GM23338 (cell line): ENCODE results near the gene ELAVL3. TPM values are rescaled to one million over a fixed set of nuclear protein-coding genes. Genes with fewer than 3 reads are reported as not detected.

Experiments used
- ATAC-seq: fragments of 200-7000 bp; cut with Tn5 transposase; 3 replicates; pipeline ENCODE4 v1.9.1; 2020
- DNase-seq: peaks from one replicate; pipeline ENCODE4 v3.0.0-alpha.2; 2015; ENCODE audit warnings: low spot score
- H2AFZ ChIP-seq: fragments of 200-600 bp; sonication (generic); 2 replicates; pipeline ENCODE4 v1.8.0; 2016; ENCODE audit warnings: antibody characterized with exemption, mild to moderate bottlenecking, moderate library complexity
- H3F3A ChIP-seq: fragments of 200-600 bp; sonication (generic); replicated peaks from 2 replicates; pipeline ENCODE4 v1.8.0; 2017; ENCODE audit warnings: antibody characterized with exemption, mixed run types, low read depth
- H3K27ac ChIP-seq: fragments of 200-600 bp; sonication (generic); 2 replicates; pipeline ENCODE4 v1.6.1; 2016; ENCODE audit warnings: low read depth
- H3K27me3 ChIP-seq: fragments of 200-600 bp; sonication (generic); 2 replicates; pipeline ENCODE4 v1.8.0; 2016; ENCODE audit warnings: mild to moderate bottlenecking, mixed run types, moderate library complexity; ENCODE audit not compliant: insufficient read depth
- H3K36me3 ChIP-seq: fragments of 200-600 bp; sonication (generic); 2 replicates; pipeline ENCODE4 v1.8.0; 2016; ENCODE audit warnings: mild to moderate bottlenecking; ENCODE audit not compliant: insufficient read depth
- H3K4me1 ChIP-seq: fragments of 200-600 bp; sonication (generic); 2 replicates; pipeline ENCODE4 v1.8.0; 2016; ENCODE audit warnings: mild to moderate bottlenecking, moderate library complexity; ENCODE audit not compliant: insufficient read depth
- H3K4me2 ChIP-seq: fragments of 200-600 bp; sonication (generic); 2 replicates; pipeline ENCODE4 v1.7.1; 2017; ENCODE audit warnings: mixed run types
- H3K4me3 ChIP-seq: fragments of 200-600 bp; sonication (generic); 2 replicates; pipeline ENCODE4 v1.6.1; 2016; ENCODE audit warnings: mixed run types
- H3K79me2 ChIP-seq: fragments of 200-600 bp; sonication (generic); replicated peaks from 2 replicates; pipeline ENCODE4 v1.8.0; 2017; ENCODE audit warnings: mild to moderate bottlenecking; ENCODE audit not compliant: insufficient read depth
- H3K9me2 ChIP-seq: fragments of 200-600 bp; sonication (generic); 2 replicates; pipeline ENCODE4 v1.8.0; 2017; ENCODE audit not compliant: insufficient read depth
- H4K20me1 ChIP-seq: fragments of 200-600 bp; sonication (generic); replicated peaks from 2 replicates; pipeline ENCODE4 v1.8.0; 2017; ENCODE audit warnings: mild to moderate bottlenecking; ENCODE audit not compliant: insufficient read depth
- H3K27ac Mint-ChIP-seq: 2 replicates; pipeline ENCODE4 v1.8.0; 2020; ENCODE audit warnings: inconsistent platforms, mild to moderate bottlenecking, moderate library complexity, mixed read lengths
- H3K27me3 Mint-ChIP-seq: 3 replicates; pipeline ENCODE4 v1.8.0; 2022; ENCODE audit warnings: low read depth, mild to moderate bottlenecking, moderate library complexity, mixed read lengths, inconsistent platforms; ENCODE audit not compliant: insufficient read depth, poor library complexity
- H3K36me3 Mint-ChIP-seq: 3 replicates; pipeline ENCODE4 v1.8.0; 2021; ENCODE audit warnings: low read depth, mild to moderate bottlenecking, inconsistent platforms, moderate library complexity, mixed read lengths
- H3K4me1 Mint-ChIP-seq: 3 replicates; pipeline ENCODE4 v1.8.0; 2020; ENCODE audit warnings: mild to moderate bottlenecking, inconsistent platforms, mixed read lengths
- H3K4me3 Mint-ChIP-seq: 3 replicates; pipeline ENCODE4 v1.8.0; 2021; ENCODE audit warnings: moderate library complexity, mild to moderate bottlenecking, inconsistent platforms, mixed read lengths
- H3K9me3 Mint-ChIP-seq: 3 replicates; pipeline ENCODE4 v1.8.0; 2020; ENCODE audit warnings: moderate library complexity, mild to moderate bottlenecking, inconsistent platforms, mixed read lengths
- CREB1 ChIP-seq: fragments of 250-450 bp; sonication (Bioruptor Pico); IDR thresholded peaks from 2 replicates; pipeline ENCODE4 v1.5.0; 2020; ENCODE audit warnings: low read depth, mild to moderate bottlenecking, moderate library complexity
- CTCF ChIP-seq, 2 experiments: fragments of 200-600 bp in 1 of 2; sonication (generic) in 1 of 2; conservative IDR thresholded peaks; 2 replicates each; pipeline versions ENCODE4 v1.5.1 to v1.6.1; 2016 to 2017; ENCODE audit warnings: antibody characterized with exemption in 2 of 2, low read depth in 2 of 2, mild to moderate bottlenecking in 2 of 2, moderate library complexity in 1 of 2
- ETS1 ChIP-seq: IDR thresholded peaks from 2 replicates; pipeline ENCODE4 v1.6.1; 2016; ENCODE audit warnings: antibody characterized with exemption
- JUNB ChIP-seq: IDR thresholded peaks from one replicate; pipeline ENCODE4 v1.6.1; 2016; ENCODE audit warnings: antibody characterized with exemption; ENCODE audit not compliant: unreplicated experiment
- NANOG ChIP-seq: IDR thresholded peaks from 2 replicates; pipeline ENCODE4 v1.6.1; 2016; ENCODE audit warnings: antibody characterized with exemption, borderline replicate concordance
- POLR2AphosphoS5 ChIP-seq: IDR thresholded peaks from 2 replicates; pipeline ENCODE4 v1.6.1; 2016; ENCODE audit warnings: antibody characterized with exemption, low read depth
- REST ChIP-seq: IDR thresholded peaks from one replicate; pipeline ENCODE4 v1.6.1; 2018; ENCODE audit warnings: antibody characterized with exemption; ENCODE audit not compliant: unreplicated experiment
- STAT1 ChIP-seq: IDR thresholded peaks from one replicate; pipeline ENCODE4 v1.6.1; 2016; ENCODE audit warnings: antibody characterized with exemption; ENCODE audit not compliant: unreplicated experiment
- ZNF114 ChIP-seq: fragments of 250-450 bp; sonication (Bioruptor Pico); IDR thresholded peaks from 2 replicates; pipeline ENCODE4 v1.5.0; 2020; ENCODE audit warnings: mild to moderate bottlenecking, moderate library complexity
- polyA plus RNA-seq: library from polyadenylated mRNA; unstranded; fragments of >200 nt; fragmentation: Nextera tagmentation; extraction: Ambion mirVana; gene quantifications from 2 replicates; pipeline ENCODE4 v1.2.1, GENCODE V29; 2016
- total RNA-seq: library from RNA; depleted of rRNA; stranded (reverse); fragments of >200 nt; shearing (Covaris generic); gene quantifications from 2 replicates; pipeline ENCODE4 v1.2.3, GENCODE V29; 2014

The ELAVL3 gene
- total and polyA plus RNA-seq, 2 experiments from 2014 or later: 0.45 to 1.2 TPM

- TF ChIP-seq CTCF (conservative IDR thresholded peaks at IDR 0.05; ENCODE audit: low read depth in 2 of 2) (no peak), ETS1 (no peak)
Measured at GRCh38 chr19:11510444-11510843, 29.6 kb upstream of the ELAVL3 start (continued).

GRCh38 chr19:11507370-11508078 is 26.7 kb upstream of the ELAVL3 start:
- Histone ChIP-seq H3K36me3 (no peaks in the 10 kb centered on the region), H3K9me2 (no peaks in the 10 kb centered on the region), H3F3A (no peaks in the 10 kb centered on the region), H3K27ac (no peak overlapping the region), H2AFZ (no peak overlapping the region), H3K4me1 (peaks cover 6% of the 10 kb centered on the region), H3K27me3 (no peaks in the 10 kb centered on the region), H4K20me1 (0 out of 2 replicates have a peak, but pooled peaks cover 4% of the 10 kb centered on the region), H3K4me2 (no peak overlapping the region), H3K4me3 (no peak overlapping the region), H3K79me2 (0 out of 2 replicates have a peak, but pooled peaks cover 6% of the 10 kb centered on the region)
- ATAC-seq (no peak), DNase-seq (no peak)
- Mint-ChIP-seq H3K4me1 (peaks cover 8% of the 10 kb centered on the region; the same call in 2 of the 3 replicates), H3K27me3 (peaks cover 18% of the 10 kb centered on the region), H3K36me3 (peaks cover 8% of the 10 kb centered on the region), H3K9me3 (no peaks in the 10 kb centered on the region; the same call in 2 of the 3 replicates), H3K4me3 (no peak overlapping the region), H3K27ac (peak overlapping the region; percentile 44; the same call in 1 of the 2 replicates)
- TF ChIP-seq ETS1 (no peak), STAT1 (no peak), POLR2AphosphoS5 (no peak), ZNF114 (CRISPR knock-in tag) (no peak)

GRCh38 chr19:11506967-11507366 is 26.1 kb upstream of the ELAVL3 start:
- H3K9me2 ChIP-seq: no peaks in the 10 kb centered on the region
- H3K27me3 ChIP-seq: no peaks in the 10 kb centered on the region
- DNase-seq (no peak), ATAC-seq (no peak)
- Mint-ChIP-seq H3K4me1 (peaks cover 8% of the 10 kb centered on the region; the same call in 2 of the 3 replicates), H3K36me3 (peaks cover 5% of the 10 kb centered on the region; the same call in 2 of the 3 replicates), H3K27ac (peak overlapping the region; percentile 44; the same call in 1 of the 2 replicates), H3K27me3 (peaks cover 18% of the 10 kb centered on the region), H3K4me3 (peak overlapping the region; percentile 44; the same call in 2 of the 3 replicates), H3K9me3 (no peaks in the 10 kb centered on the region)
- peaks cover 6% of the 10 kb centered on the region for H3K4me1 ChIP-seq
- 0 out of 2 replicates have a peak overlapping the region, but pooled peaks have one; percentile 14 for H3K27ac ChIP-seq
- 0 out of 2 replicates have a peak, but pooled peaks cover 6% of the 10 kb centered on the region for H3K79me2 ChIP-seq
- no peak overlapping the region for H3K4me3 ChIP-seq
- H3K4me2 ChIP-seq: no peak overlapping the region
- H2AFZ ChIP-seq: no peak overlapping the region
- no peaks in the 10 kb centered on the region for H3F3A ChIP-seq
- H3K36me3 ChIP-seq: no peaks in the 10 kb centered on the region
- H4K20me1 ChIP-seq: 0 out of 2 replicates have a peak, but pooled peaks cover 4% of the 10 kb centered on the region
- TF ChIP-seq STAT1 (no peak), CREB1 (CRISPR knock-in tag) (no peak), REST (no peak), POLR2AphosphoS5 (no peak), ZNF114 (CRISPR knock-in tag) (no peak), NANOG (no peak), ETS1 (no peak), JUNB (no peak)
